GM23338 (cell line): ENCODE data around the gene ADAMTS17. TPM values are rescaled to one million over a fixed set of nuclear protein-coding genes. Genes with fewer than 3 reads are reported as not detected.
A peak's percentile ranks its signal among the peaks of the same experiment; 100 is the strongest.

Experiments
- ATAC-seq: fragments of 200-7000 bp; cut with Tn5 transposase; 3 replicates; pipeline ENCODE4 v1.9.1; 2020
- DNase-seq: peaks from one replicate; pipeline ENCODE4 v3.0.0-alpha.2; 2015; ENCODE audit warnings: low spot score
- H2AFZ ChIP-seq: fragments of 200-600 bp; sonication (generic); 2 replicates; pipeline ENCODE4 v1.8.0; 2016; ENCODE audit warnings: antibody characterized with exemption, mild to moderate bottlenecking, moderate library complexity
- H3F3A ChIP-seq: fragments of 200-600 bp; sonication (generic); replicated peaks from 2 replicates; pipeline ENCODE4 v1.8.0; 2017; ENCODE audit warnings: antibody characterized with exemption, mixed run types, low read depth
- H3K27ac ChIP-seq: fragments of 200-600 bp; sonication (generic); 2 replicates; pipeline ENCODE4 v1.6.1; 2016; ENCODE audit warnings: low read depth
- H3K27me3 ChIP-seq: fragments of 200-600 bp; sonication (generic); 2 replicates; pipeline ENCODE4 v1.8.0; 2016; ENCODE audit warnings: mild to moderate bottlenecking, mixed run types, moderate library complexity; ENCODE audit not compliant: insufficient read depth
- H3K36me3 ChIP-seq: fragments of 200-600 bp; sonication (generic); 2 replicates; pipeline ENCODE4 v1.8.0; 2016; ENCODE audit warnings: mild to moderate bottlenecking; ENCODE audit not compliant: insufficient read depth
- H3K4me1 ChIP-seq: fragments of 200-600 bp; sonication (generic); 2 replicates; pipeline ENCODE4 v1.8.0; 2016; ENCODE audit warnings: mild to moderate bottlenecking, moderate library complexity; ENCODE audit not compliant: insufficient read depth
- H3K4me2 ChIP-seq: fragments of 200-600 bp; sonication (generic); 2 replicates; pipeline ENCODE4 v1.7.1; 2017; ENCODE audit warnings: mixed run types
- H3K4me3 ChIP-seq: fragments of 200-600 bp; sonication (generic); 2 replicates; pipeline ENCODE4 v1.6.1; 2016; ENCODE audit warnings: mixed run types
- H3K79me2 ChIP-seq: fragments of 200-600 bp; sonication (generic); replicated peaks from 2 replicates; pipeline ENCODE4 v1.8.0; 2017; ENCODE audit warnings: mild to moderate bottlenecking; ENCODE audit not compliant: insufficient read depth
- H3K9me2 ChIP-seq: fragments of 200-600 bp; sonication (generic); 2 replicates; pipeline ENCODE4 v1.8.0; 2017; ENCODE audit not compliant: insufficient read depth
- H4K20me1 ChIP-seq: fragments of 200-600 bp; sonication (generic); replicated peaks from 2 replicates; pipeline ENCODE4 v1.8.0; 2017; ENCODE audit warnings: mild to moderate bottlenecking; ENCODE audit not compliant: insufficient read depth
- H3K27ac Mint-ChIP-seq: 2 replicates; pipeline ENCODE4 v1.8.0; 2020; ENCODE audit warnings: inconsistent platforms, mild to moderate bottlenecking, moderate library complexity, mixed read lengths
- H3K27me3 Mint-ChIP-seq: 3 replicates; pipeline ENCODE4 v1.8.0; 2022; ENCODE audit warnings: low read depth, mild to moderate bottlenecking, moderate library complexity, mixed read lengths, inconsistent platforms; ENCODE audit not compliant: insufficient read depth, poor library complexity
- H3K36me3 Mint-ChIP-seq: 3 replicates; pipeline ENCODE4 v1.8.0; 2021; ENCODE audit warnings: low read depth, mild to moderate bottlenecking, inconsistent platforms, moderate library complexity, mixed read lengths
- H3K4me1 Mint-ChIP-seq: 3 replicates; pipeline ENCODE4 v1.8.0; 2020; ENCODE audit warnings: mild to moderate bottlenecking, inconsistent platforms, mixed read lengths
- H3K4me3 Mint-ChIP-seq: 3 replicates; pipeline ENCODE4 v1.8.0; 2021; ENCODE audit warnings: moderate library complexity, mild to moderate bottlenecking, inconsistent platforms, mixed read lengths
- H3K9me3 Mint-ChIP-seq: 3 replicates; pipeline ENCODE4 v1.8.0; 2020; ENCODE audit warnings: moderate library complexity, mild to moderate bottlenecking, inconsistent platforms, mixed read lengths
- CREB1 ChIP-seq: fragments of 250-450 bp; sonication (Bioruptor Pico); IDR thresholded peaks from 2 replicates; pipeline ENCODE4 v1.5.0; 2020; ENCODE audit warnings: low read depth, mild to moderate bottlenecking, moderate library complexity
- JUNB ChIP-seq: IDR thresholded peaks from one replicate; pipeline ENCODE4 v1.6.1; 2016; ENCODE audit warnings: antibody characterized with exemption; ENCODE audit not compliant: unreplicated experiment
- REST ChIP-seq: IDR thresholded peaks from one replicate; pipeline ENCODE4 v1.6.1; 2018; ENCODE audit warnings: antibody characterized with exemption; ENCODE audit not compliant: unreplicated experiment
- STAT1 ChIP-seq: IDR thresholded peaks from one replicate; pipeline ENCODE4 v1.6.1; 2016; ENCODE audit warnings: antibody characterized with exemption; ENCODE audit not compliant: unreplicated experiment
- ZNF114 ChIP-seq: fragments of 250-450 bp; sonication (Bioruptor Pico); IDR thresholded peaks from 2 replicates; pipeline ENCODE4 v1.5.0; 2020; ENCODE audit warnings: mild to moderate bottlenecking, moderate library complexity
- ZNF331 ChIP-seq: fragments of 250-450 bp; sonication (Bioruptor Pico); IDR thresholded peaks from 2 replicates; pipeline ENCODE4 v1.5.0; 2020; ENCODE audit warnings: low read depth, mild to moderate bottlenecking, moderate library complexity
- polyA plus RNA-seq: library from polyadenylated mRNA; unstranded; fragments of >200 nt; fragmentation: Nextera tagmentation; extraction: Ambion mirVana; gene quantifications from 2 replicates; pipeline ENCODE4 v1.2.1, GENCODE V29; 2016
- total RNA-seq: library from RNA; depleted of rRNA; stranded (reverse); fragments of >200 nt; shearing (Covaris generic); gene quantifications from 2 replicates; pipeline ENCODE4 v1.2.3, GENCODE V29; 2014
- TF ChIP-seq, protein P1 (sequence below), 2 experiments: fragments of 200-600 bp in 1 of 2; sonication (generic) in 1 of 2; conservative IDR thresholded peaks; 2 replicates each; pipeline versions ENCODE4 v1.5.1 to v1.6.1; 2016 to 2017; ENCODE audit warnings: antibody characterized with exemption in 2 of 2, low read depth in 2 of 2, mild to moderate bottlenecking in 2 of 2, moderate library complexity in 1 of 2

Gene ADAMTS17
- total and polyA plus RNA-seq, 2 experiments from 2014 or later, result 0.60 to 3.8 TPM

- TF ChIP-seq JUNB, result no peak
- TF ChIP-seq REST, result no peak
These were observed 209.5 kb downstream of the ADAMTS17 start (continued) for GRCh38 chr15:100132309-100132708.

DNA sequence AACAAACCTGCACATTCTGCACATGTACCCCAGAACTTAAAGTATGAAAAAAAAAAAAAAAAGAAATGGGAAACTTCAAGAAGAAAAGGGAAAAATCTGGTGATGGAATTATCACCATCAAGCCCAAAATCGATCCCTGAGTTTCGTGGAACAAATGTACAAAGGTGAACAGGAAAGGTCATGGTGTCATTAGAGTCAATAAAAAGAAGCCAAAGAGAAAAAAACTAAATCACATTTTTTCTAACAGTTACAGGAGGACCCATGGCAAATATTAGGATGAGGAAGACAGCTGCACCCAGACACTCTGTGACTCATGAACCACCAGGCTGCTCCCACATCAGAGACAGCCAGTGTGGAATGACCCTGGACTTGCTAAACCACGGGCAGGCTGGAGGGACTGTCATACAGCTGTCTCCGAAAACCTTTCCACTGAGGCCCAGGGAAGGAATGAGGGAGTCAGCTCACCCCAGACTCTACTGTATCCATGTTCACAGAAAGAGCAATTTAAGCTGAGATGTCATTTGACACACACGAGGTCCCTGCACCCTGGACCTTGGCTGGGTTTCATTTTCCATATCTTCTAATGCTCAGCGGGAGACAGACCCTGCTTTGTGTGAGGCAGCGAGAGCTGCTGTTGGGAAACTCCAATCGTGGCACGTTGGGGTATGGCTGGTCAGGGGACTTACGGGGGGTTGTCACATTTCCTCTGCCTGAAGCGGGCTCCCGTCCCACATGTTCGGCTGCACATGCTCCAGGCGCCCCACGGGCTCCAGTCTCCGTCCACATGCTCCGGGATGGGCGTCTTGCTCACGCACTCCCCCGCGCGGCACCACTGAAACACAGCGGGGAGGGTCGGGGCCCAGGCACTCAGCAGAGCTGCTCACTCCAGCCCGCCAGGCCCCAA is 210.2 kb downstream of the ADAMTS17 start:
- DNase-seq (peak; percentile 37), ATAC-seq (peak; percentile 83)
- Mint-ChIP-seq H3K36me3 (no peaks in the 10 kb centered on the region), H3K27me3 (peaks cover 4% of the 10 kb centered on the region), H3K4me1 (no peaks in the 10 kb centered on the region; the same call in 2 of the 3 replicates), H3K9me3 (no peaks in the 10 kb centered on the region), H3K4me3 (no peak overlapping the region), H3K27ac (no peak overlapping the region)
- H3K27ac ChIP-seq, result no peak overlapping the region
- H3K79me2 ChIP-seq, result no peaks in the 10 kb centered on the region
- no peaks in the 10 kb centered on the region for H4K20me1 ChIP-seq
- H3K36me3 ChIP-seq, result no peaks in the 10 kb centered on the region
- H3K9me2 ChIP-seq, result peaks cover 2% of the 10 kb centered on the region; the same call in 1 of the 2 replicates
- no peak for TF ChIP-seq STAT1
- no peak for TF ChIP-seq ZNF114 (CRISPR knock-in tag)
- TF ChIP-seq ZNF331, result no peak
- TF ChIP-seq, protein P1, sequence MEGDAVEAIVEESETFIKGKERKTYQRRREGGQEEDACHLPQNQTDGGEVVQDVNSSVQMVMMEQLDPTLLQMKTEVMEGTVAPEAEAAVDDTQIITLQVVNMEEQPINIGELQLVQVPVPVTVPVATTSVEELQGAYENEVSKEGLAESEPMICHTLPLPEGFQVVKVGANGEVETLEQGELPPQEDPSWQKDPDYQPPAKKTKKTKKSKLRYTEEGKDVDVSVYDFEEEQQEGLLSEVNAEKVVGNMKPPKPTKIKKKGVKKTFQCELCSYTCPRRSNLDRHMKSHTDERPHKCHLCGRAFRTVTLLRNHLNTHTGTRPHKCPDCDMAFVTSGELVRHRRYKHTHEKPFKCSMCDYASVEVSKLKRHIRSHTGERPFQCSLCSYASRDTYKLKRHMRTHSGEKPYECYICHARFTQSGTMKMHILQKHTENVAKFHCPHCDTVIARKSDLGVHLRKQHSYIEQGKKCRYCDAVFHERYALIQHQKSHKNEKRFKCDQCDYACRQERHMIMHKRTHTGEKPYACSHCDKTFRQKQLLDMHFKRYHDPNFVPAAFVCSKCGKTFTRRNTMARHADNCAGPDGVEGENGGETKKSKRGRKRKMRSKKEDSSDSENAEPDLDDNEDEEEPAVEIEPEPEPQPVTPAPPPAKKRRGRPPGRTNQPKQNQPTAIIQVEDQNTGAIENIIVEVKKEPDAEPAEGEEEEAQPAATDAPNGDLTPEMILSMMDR (conservative IDR thresholded peaks at IDR 0.05; ENCODE audit: low read depth in 2 of 2), result peak; percentile 23 to 45; a peak in 3 of 4 replicates
- H3F3A ChIP-seq, result no peaks in the 10 kb centered on the region
- no peaks in the 10 kb centered on the region for H3K4me1 ChIP-seq
- H3K4me3 ChIP-seq, result no peak overlapping the region
- 0 out of 2 replicates have a peak overlapping the region, but pooled peaks have one; percentile 59 for H2AFZ ChIP-seq
- no peaks in the 10 kb centered on the region for H3K27me3 ChIP-seq
- H3K4me2 ChIP-seq, result no peak overlapping the region

DNA sequence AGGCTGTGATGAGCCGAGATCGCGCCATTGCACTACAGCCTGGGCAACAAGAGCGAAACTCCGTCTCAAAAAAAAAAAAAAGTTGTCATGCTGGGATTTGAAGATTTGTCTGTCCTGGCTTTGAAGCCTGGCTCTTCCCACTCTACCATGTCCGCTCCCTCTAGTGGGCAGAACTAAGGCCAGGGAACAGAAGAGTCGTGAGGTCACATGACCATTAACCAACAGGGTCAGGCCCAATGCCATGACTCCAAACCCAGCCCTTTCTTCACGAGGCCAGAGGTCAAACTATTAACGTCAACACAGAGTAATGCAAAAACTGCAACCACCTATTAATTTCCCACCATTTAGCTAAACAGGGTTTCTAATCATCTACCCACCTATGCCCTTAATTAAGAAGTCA is 212.1 kb downstream of the ADAMTS17 start:
- H2AFZ ChIP-seq, result no peak overlapping the region
- no peaks in the 10 kb centered on the region for H3K9me2 ChIP-seq
- no peaks in the 10 kb centered on the region for H3K36me3 Mint-ChIP-seq
- no peaks in the 10 kb centered on the region for H3K4me1 ChIP-seq
- no peak overlapping the region for H3K27ac Mint-ChIP-seq
- no peak overlapping the region for H3K4me3 ChIP-seq
- H3K9me3 Mint-ChIP-seq, result no peaks in the 10 kb centered on the region
- no peak overlapping the region for H3K4me2 ChIP-seq
- no peaks in the 10 kb centered on the region for H3F3A ChIP-seq
- H4K20me1 ChIP-seq, result no peaks in the 10 kb centered on the region
- no peaks in the 10 kb centered on the region for H3K36me3 ChIP-seq
- peaks cover 5% of the 10 kb centered on the region; the same call in 1 of the 3 replicates for H3K4me1 Mint-ChIP-seq
- H3K27ac ChIP-seq, result no peak overlapping the region
- H3K79me2 ChIP-seq, result no peaks in the 10 kb centered on the region
- peaks cover 4% of the 10 kb centered on the region for H3K27me3 Mint-ChIP-seq
- H3K4me3 Mint-ChIP-seq, result no peak overlapping the region
- TF ChIP-seq, protein P1 (conservative IDR thresholded peaks at IDR 0.05; ENCODE audit: low read depth in 2 of 2), result peak; percentile 13 to 33; a peak in 2 of 4 replicates
- TF ChIP-seq CREB1 (CRISPR knock-in tag), result no peak
- ATAC-seq, result no peak
- no peak for DNase-seq
- no peaks in the 10 kb centered on the region for H3K27me3 ChIP-seq
